MM.1S (cell line): Measurements from ENCODE around the gene RAB3D.
"Not testable (repeated sequence)": the region's sequence is repeated elsewhere in the genome, so short reads cannot be mapped to it uniquely, and the experiment has no call there.

Source experiments
- DNase-seq: peaks from one replicate; pipeline ENCODE4 v3.0.0-alpha.2; 2015
- H2AFZ ChIP-seq: fragments of 300-600 bp; sonication (generic); 2 replicates; pipeline ENCODE4 v1.6.0; 2016; ENCODE audit warnings: antibody characterized with exemption, low read length
- H3F3A ChIP-seq: fragments of 300-600 bp; sonication (generic); 2 replicates; pipeline ENCODE4 v1.6.1; 2016; ENCODE audit warnings: mild to moderate bottlenecking, antibody characterized with exemption, low read length, moderate library complexity, mixed read lengths; ENCODE audit not compliant: insufficient read depth
- H3K27ac ChIP-seq: fragments of 300-600 bp; sonication (generic); 2 replicates; pipeline ENCODE4 v1.5.1; 2016; ENCODE audit warnings: mild to moderate bottlenecking, low read length
- H3K27me3 ChIP-seq: fragments of 300-600 bp; sonication (generic); replicated peaks from 2 replicates; pipeline ENCODE4 v1.6.0; 2016; ENCODE audit warnings: low read length; ENCODE audit not compliant: insufficient read depth
- H3K36me3 ChIP-seq: fragments of 300-600 bp; sonication (generic); replicated peaks from 2 replicates; pipeline ENCODE4 v1.6.1; 2016; ENCODE audit warnings: mild to moderate bottlenecking, low read length, mixed read lengths; ENCODE audit not compliant: insufficient read depth
- H3K4me1 ChIP-seq: fragments of 300-600 bp; sonication (generic); 2 replicates; pipeline ENCODE4 v1.6.1; 2016; ENCODE audit warnings: low read length, mixed read lengths
- H3K4me2 ChIP-seq: fragments of 300-600 bp; sonication (generic); 2 replicates; pipeline ENCODE4 v1.6.0; 2016; ENCODE audit warnings: low read depth, low read length
- H3K4me3 ChIP-seq: fragments of 300-600 bp; sonication (generic); 2 replicates; pipeline ENCODE4 v1.5.1; 2016; ENCODE audit warnings: low read length, mixed read lengths
- H3K79me2 ChIP-seq: fragments of 300-600 bp; sonication (generic); 2 replicates; pipeline ENCODE4 v1.6.1; 2016; ENCODE audit warnings: mixed run types, low read length, mixed read lengths
- H3K9ac ChIP-seq: fragments of 300-600 bp; sonication (generic); 2 replicates; pipeline ENCODE4 v1.6.1; 2016; ENCODE audit warnings: low read length, mixed read lengths
- H3K9me2 ChIP-seq: fragments of 300-600 bp; sonication (generic); replicated peaks from 2 replicates; pipeline ENCODE4 v1.6.1; 2016; ENCODE audit warnings: mild to moderate bottlenecking, low read length, mixed read lengths; ENCODE audit not compliant: insufficient read depth
- H3K9me3 ChIP-seq: fragments of 300-600 bp; sonication (generic); replicated peaks from 2 replicates; pipeline ENCODE4 v1.6.1; 2016; ENCODE audit warnings: mild to moderate bottlenecking, low read length, mixed read lengths; ENCODE audit not compliant: insufficient read depth
- H4K20me1 ChIP-seq: fragments of 300-600 bp; sonication (generic); 2 replicates; pipeline ENCODE4 v1.6.1; 2016; ENCODE audit warnings: mild to moderate bottlenecking, low read length, moderate library complexity, mixed read lengths; ENCODE audit not compliant: insufficient read depth
- CTCF ChIP-seq: fragments of 300-600 bp; sonication (generic); IDR thresholded peaks from 2 replicates; pipeline ENCODE4 v1.5.1; 2016; ENCODE audit warnings: antibody characterized with exemption, low read length, mixed read lengths
- EZH2 ChIP-seq: fragments of 300-600 bp; sonication (generic); optimal IDR thresholded peaks from 2 replicates; pipeline ENCODE3; 2017; ENCODE audit warnings: low read depth, mild to moderate bottlenecking, antibody characterized with exemption, low read length, mixed read lengths
- EZH2phosphoT487 ChIP-seq: fragments of 300-600 bp; sonication (generic); IDR thresholded peaks from 2 replicates; pipeline ENCODE4 v1.6.1; 2018; ENCODE audit warnings: antibody characterized with exemption, low read length

The RAB3D gene

DNA sequence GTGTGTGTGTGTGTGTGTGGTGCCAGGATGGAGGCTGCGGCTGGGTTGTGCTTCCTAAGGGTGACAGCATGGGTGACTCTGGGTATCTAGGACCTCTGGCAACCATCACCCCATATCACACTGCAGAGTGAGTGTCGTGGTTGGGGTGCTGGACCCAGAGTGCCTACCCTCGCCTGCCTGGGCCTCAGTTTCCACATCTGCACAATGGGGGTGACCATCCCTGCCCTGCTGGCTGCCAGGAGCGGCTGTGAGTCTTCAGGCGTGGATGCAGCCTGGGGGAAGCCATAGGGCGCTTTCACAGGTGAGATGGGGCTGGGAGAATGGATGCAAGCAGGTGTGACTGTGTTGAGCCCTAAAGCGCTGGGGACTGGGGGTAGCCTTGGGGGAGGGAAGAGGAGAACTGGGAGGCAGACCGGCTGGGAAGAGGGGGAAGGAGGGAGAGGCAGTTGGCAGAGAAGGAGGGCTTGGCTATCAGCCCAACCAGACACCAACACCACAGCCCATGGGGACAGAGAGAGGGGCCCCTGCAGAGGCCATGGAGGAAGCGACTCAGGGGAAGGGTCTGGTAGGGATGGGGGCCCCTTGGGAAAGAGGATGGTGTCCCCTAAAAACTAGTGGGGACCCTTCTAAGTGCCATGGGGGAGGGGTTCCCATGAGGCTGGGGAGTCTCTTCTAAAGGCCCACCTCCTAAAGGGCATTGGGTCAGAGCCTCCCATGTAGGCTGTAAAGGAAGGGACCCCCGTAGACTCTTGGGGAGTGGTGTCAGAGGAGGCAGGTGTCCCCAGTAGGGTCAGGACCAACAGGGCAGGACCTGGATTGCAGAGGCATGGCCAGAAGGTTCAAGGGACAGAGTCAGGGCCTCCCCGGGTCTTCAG is 17.5 kb upstream of the RAB3D start:
- Histone ChIP-seq H3K9ac (no peak overlapping the region), H3K4me3 (no peak overlapping the region), H4K20me1 (no peaks in the 10 kb centered on the region), H2AFZ (no peak overlapping the region), H3K79me2 (no peaks in the 10 kb centered on the region), H3K27ac (no peak overlapping the region), H3K27me3 (peaks cover 30% of the 10 kb centered on the region), H3K9me3 (no peaks in the 10 kb centered on the region), H3K9me2 (no peaks in the 10 kb centered on the region), H3K4me1 (no peaks in the 10 kb centered on the region), H3K36me3 (no peaks in the 10 kb centered on the region), H3F3A (no peaks in the 10 kb centered on the region), H3K4me2 (no peak overlapping the region)
- no peak for DNase-seq
- no peak for TF ChIP-seq CTCF
- TF ChIP-seq EZH2 = no peak
- no peak for TF ChIP-seq EZH2phosphoT487

DNA sequence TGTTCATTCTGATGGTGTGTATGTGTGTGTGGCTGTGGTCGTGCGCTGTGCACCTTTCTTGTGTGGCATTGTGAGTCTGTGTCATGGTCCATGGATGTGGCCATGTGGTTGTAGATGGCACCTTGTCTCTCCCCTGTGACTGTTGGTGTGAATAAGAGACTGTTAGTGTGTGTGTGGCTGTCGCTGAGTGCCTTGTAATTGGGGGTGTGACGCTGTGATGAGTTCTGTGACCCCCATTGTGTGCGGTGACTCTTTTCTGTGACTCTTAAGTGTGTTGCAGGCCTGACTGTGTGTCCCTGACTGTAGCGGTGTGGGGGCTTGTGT is 16.6 kb upstream of the RAB3D start:
- Histone ChIP-seq H3K36me3 (no peaks in the 10 kb centered on the region), H3K4me1 (no peaks in the 10 kb centered on the region), H3K9me3 (no peaks in the 10 kb centered on the region), H3F3A (no peaks in the 10 kb centered on the region), H4K20me1 (no peaks in the 10 kb centered on the region), H3K27me3 (peaks cover 31% of the 10 kb centered on the region), H3K4me3 (no peak overlapping the region; the same call in 1 of the 2 replicates), H3K9ac (no peak overlapping the region), H3K27ac (no peak overlapping the region), H3K9me2 (no peaks in the 10 kb centered on the region), H3K4me2 (peak overlapping the region; percentile 68), H3K79me2 (no peaks in the 10 kb centered on the region), H2AFZ (no peak overlapping the region)
- no peak for DNase-seq
- TF ChIP-seq CTCF = no peak
- TF ChIP-seq EZH2phosphoT487 = no peak
- no peak for TF ChIP-seq EZH2

DNA sequence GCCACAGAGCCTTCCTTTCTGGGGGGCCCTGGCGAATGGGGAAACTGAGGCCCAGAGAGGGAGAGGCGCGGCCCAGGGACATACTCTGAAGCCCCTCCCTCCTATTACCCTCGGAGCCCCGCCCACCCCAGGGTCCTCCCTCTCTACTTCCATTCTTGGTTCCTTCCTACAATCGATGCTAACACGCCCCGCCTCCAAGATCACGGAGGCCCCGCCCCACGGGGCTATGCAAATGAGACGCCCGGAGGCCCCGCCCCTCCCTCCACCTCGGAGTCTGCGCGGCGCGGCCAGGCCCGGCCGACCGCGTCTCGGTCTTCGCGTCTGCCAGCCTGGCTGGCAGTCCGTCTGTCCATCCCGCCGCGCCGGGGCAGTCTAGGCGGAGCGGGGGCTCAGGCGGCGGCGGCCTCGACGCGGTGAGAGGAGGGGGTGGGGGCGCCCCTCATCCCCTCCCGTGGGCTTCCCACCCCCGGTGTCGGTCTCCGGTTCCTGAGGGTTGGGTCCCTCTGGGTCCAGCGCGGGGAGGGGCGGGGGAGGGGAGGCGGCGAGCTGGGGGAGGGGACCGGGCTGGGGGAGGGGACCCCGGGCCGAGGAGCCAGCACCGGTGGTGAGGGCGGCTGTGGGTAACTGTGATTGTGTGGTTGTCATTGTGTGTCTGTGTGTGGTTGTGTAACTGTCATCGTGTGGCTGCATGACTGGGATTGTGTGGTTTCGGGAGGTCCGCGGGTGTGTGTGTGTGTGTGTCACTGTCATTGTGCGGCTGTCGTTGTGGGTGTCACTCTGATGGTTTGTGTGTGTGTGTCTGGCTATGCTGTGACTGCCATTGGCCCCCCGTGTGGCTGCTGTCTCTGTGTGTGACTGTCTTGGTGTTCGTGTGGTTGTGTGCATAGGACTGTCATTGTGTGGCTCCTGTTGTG is 16.0 kb upstream of the RAB3D start, which contains the start of gene PLPPR2:
Gene PLPPR2, plus strand, starts transcription at position 273 of the 914 bp plus-strand sequence. CDS start 2,242 bp downstream, outside the sequence.
- TF ChIP-seq EZH2 (no peak), EZH2phosphoT487 (no peak), CTCF (no peak)
- Histone ChIP-seq H3K79me2 (no peaks in the 10 kb centered on the region), H3K9ac (no peak within 1 kb of the TSS), H2AFZ (peak within 1 kb of the TSS; percentile 52; the same call in 1 of the 2 replicates), H3F3A (no peaks in the 10 kb centered on the region), H3K4me3 (peak within 1 kb of the TSS; percentile 51; the same call in 1 of the 2 replicates), H3K9me2 (no peaks in the 10 kb centered on the region), H3K9me3 (no peaks in the 10 kb centered on the region), H3K4me1 (no peaks in the 10 kb centered on the region), H3K36me3 (no peaks in the 10 kb centered on the region), H3K4me2 (peak within 1 kb of the TSS; percentile 68), H3K27ac (no peak within 1 kb of the TSS), H4K20me1 (no peaks in the 10 kb centered on the region), H3K27me3 (peaks cover 31% of the 10 kb centered on the region)
- peak; percentile 88 for DNase-seq

DNA sequence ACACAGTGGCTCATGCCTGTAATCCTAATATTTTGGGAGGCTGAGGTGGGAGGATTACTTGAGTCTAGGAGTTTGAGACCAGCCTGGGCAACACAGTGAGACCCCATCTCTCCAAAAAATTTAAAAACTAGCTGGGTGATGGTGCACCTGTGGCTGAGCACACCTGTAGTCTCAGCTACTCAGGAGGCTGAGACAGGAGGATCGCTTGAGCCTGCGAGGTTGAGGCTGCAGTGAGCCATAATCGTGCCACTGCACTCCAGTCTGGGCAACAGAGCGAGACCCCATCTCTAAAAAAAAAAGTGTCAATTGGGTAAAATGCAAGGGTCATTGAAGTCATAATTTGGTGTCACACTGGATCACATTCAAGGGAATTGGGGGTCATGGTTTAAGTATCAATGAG is 14.6 kb upstream of the RAB3D start:
- H3F3A ChIP-seq, H3K9me3 ChIP-seq, H3K4me1 ChIP-seq, DNase-seq, H2AFZ ChIP-seq, H4K20me1 ChIP-seq, H3K4me3 ChIP-seq, H3K9ac ChIP-seq, H3K27ac ChIP-seq, H3K4me2 ChIP-seq, H3K36me3 ChIP-seq, H3K9me2 ChIP-seq, H3K79me2 ChIP-seq: not testable (repeated sequence)
- H3K27me3 ChIP-seq = peaks cover 26% of the 10 kb centered on the region
